Epithelial cell of proximal tubule (primary cell): ENCODE measurements around the gene GP9. TPM values are rescaled to one million over a fixed set of nuclear protein-coding genes. Genes with fewer than 3 reads are reported as not detected.

ENCODE experiments used
- DNase-seq: peaks from one replicate; pipeline ENCODE4 v3.0.0-alpha.2; 2011; ENCODE audit warnings: low read depth
- H3K4me3 ChIP-seq: 2 replicates; pipeline ENCODE4 v1.5.1; 2011; ENCODE audit warnings: low read depth, mild to moderate bottlenecking, low read length
- total RNA-seq: library from RNA; depleted of rRNA; stranded (reverse); fragments of >200 nt; gene quantifications from 2 replicates; pipeline ENCODE4 v1.2.3, GENCODE V29; 2015
- TF ChIP-seq, protein P1 (sequence below): conservative IDR thresholded peaks from 2 replicates; pipeline ENCODE4 v1.5.1; 2012; ENCODE audit warnings: low read depth, mild to moderate bottlenecking, low read length

GP9 gene
- total RNA-seq, 1 donor from 2014 or later: not detected

DNA sequence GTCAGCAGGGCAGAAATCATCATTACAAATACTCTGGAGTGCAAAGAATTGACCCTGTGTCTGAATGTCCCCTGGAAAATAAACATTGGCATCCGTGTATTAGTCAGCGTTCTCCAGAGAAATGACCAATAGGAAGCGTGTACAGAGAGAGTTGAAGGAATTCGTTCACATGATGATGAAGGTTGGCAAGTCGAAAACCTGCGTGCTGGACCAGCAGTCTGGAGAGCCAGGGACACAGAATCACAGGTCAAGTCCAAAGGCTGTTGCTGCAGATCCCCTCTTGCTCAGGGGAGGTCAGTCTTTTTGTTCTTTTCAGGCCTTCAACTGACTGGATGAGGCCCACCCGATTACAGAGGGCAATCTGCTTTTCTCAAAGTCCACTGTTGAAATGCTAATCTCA lies 16.6 kb downstream of the GP9 start:
- TF ChIP-seq, protein P1, sequence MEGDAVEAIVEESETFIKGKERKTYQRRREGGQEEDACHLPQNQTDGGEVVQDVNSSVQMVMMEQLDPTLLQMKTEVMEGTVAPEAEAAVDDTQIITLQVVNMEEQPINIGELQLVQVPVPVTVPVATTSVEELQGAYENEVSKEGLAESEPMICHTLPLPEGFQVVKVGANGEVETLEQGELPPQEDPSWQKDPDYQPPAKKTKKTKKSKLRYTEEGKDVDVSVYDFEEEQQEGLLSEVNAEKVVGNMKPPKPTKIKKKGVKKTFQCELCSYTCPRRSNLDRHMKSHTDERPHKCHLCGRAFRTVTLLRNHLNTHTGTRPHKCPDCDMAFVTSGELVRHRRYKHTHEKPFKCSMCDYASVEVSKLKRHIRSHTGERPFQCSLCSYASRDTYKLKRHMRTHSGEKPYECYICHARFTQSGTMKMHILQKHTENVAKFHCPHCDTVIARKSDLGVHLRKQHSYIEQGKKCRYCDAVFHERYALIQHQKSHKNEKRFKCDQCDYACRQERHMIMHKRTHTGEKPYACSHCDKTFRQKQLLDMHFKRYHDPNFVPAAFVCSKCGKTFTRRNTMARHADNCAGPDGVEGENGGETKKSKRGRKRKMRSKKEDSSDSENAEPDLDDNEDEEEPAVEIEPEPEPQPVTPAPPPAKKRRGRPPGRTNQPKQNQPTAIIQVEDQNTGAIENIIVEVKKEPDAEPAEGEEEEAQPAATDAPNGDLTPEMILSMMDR: no peak
- no peak overlapping the region for H3K4me3 ChIP-seq
- no peak for DNase-seq

- DNase-seq: no peak
- H3K4me3 ChIP-seq: no peak overlapping the region
- TF ChIP-seq, protein P1: no peak
These were observed 17.9 kb downstream of the GP9 start for GRCh38 chr3:129078510-129078909.

GRCh38 chr3:129081503-129081902 lies 20.9 kb downstream of the GP9 start:
- H3K4me3 ChIP-seq: no peak overlapping the region
- no peak for DNase-seq
- TF ChIP-seq, protein P1: no peak

- TF ChIP-seq, protein P1: no peak
- no peak overlapping the region for H3K4me3 ChIP-seq
- no peak for DNase-seq
These were observed 21.4 kb downstream of the GP9 start for GRCh38 chr3:129082026-129082425.

DNA sequence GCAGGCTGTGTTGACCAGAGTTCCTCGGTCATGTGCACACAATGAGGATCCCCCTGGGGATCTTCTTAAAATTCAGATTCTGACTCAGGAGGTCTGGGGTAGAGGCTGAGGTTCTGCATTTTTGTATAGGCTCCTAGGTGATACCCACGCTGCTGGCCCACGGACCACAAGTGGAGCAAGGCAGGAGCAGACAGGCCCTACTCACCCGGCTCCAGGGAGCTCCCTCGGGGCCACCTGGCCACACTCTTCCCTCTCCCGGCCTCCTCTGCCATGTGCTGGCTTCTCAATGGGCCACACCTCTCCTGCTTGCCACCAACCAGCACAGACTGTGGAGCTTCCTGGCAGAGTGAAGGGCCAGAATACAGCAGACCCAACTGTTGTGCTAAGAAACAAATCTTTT lies 23.9 kb downstream of the GP9 start:
- no peak overlapping the region for H3K4me3 ChIP-seq
- no peak for DNase-seq
- TF ChIP-seq, protein P1: no peak

DNA sequence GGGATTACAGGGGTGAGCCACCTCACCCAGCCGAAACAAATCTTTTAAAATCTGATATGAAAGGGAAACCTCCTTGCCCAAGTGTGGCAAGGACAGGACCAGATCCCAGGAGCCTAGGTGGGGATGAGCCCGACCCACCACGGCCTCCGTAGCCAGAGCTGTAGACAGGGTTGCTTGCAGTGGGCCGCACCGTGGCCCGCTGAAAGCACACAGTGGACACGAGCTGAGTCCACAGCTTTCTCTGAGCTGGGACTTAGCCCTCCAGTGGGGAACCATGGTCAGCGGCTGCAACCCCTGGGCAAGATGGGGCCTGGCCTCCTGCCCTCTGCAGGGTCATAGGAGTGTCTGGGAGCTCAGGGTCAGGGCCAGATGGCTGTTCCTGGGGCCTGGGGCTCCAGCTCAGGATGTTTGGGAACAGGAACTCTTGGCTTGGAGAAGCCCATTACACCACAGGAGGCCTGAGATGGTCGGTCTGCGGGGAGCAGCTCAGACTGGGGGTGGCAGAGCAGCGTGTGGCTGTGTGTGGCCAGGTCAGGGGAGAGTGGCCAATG lies 24.7 kb downstream of the GP9 start:
- TF ChIP-seq, protein P1: no peak
- DNase-seq: no peak
- H3K4me3 ChIP-seq: no peak overlapping the region

GRCh38 chr3:129085818-129086217 lies 25.2 kb downstream of the GP9 start:
- TF ChIP-seq, protein P1: no peak
- no peak for DNase-seq
- H3K4me3 ChIP-seq: no peak overlapping the region
